ENCODE measurements around the gene CRYGB.

GRCh38 chr2:208147759-208148158, 1.8 kb upstream of the CRYGB start:
- TF ChIP-seq CTCF (IDR thresholded peaks at IDR 0.05) (no peak), POLR2AphosphoS5 (IDR thresholded peaks at IDR 0.05) (no peak), POLR2A (IDR thresholded peaks at IDR 0.05) (no peak), EP300 (IDR thresholded peaks at IDR 0.05) (no peak)
